Epidermal melanocyte (primary cell): ENCODE measurements around the gene KIFAP3.
A peak's percentile ranks its signal among the peaks of the same experiment; 100 is the strongest.
"Not testable (repeated sequence)": the region's sequence is repeated elsewhere in the genome, so short reads cannot be mapped to it uniquely, and the experiment has no call there.

ENCODE experiments used
- DNase-seq: peaks from one replicate; pipeline ENCODE4 v3.0.0; 2011; ENCODE audit warnings: low spot score; ENCODE audit not compliant: insufficient read length

Gene KIFAP3

DNA sequence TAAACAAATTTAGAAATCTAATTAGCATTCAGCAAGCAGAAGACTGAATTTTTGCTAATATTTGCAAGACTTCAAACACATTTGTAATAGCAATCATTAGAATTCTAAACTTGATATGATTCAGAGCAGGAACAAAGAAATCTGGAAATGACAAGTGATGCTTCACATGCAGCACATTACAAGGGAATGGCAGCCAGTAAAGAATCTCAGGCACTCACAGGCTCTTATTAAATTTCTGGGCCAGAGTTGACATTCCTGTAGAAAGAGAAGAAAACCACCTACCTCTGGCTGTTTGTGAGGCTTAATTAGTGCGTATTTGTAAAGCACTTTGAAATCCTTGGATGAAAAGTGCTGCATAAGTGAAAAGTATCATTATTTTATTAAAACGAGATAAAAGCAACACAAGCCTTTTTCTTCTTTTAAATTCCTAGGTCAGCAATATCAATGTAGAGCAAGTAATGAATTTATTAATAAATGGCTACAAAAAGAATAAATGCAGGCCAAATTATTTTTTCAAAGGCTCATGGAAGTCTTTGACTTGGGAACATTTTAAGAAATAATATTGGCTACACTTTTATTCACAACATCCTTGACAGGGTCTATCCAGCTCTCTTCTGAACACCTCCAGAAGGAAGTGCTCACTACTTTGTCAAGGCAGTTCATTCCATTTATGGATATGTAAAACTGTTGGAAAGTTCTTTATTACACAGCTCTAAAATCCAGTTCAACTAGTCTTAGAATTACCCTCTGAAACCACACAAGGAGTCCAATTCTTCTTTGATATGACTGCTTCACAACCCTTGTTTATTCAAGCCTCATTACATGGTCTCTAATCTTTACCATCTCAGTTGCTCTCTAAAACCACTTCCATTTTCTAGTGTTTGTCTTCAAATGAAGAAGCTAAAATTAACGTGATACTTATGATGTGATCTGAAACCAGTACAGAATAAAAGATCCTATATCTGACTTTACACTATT is 148.7 kb downstream of the KIFAP3 start:
- DNase-seq = no peak

GRCh38 chr1:169924829-169925228 is 149.7 kb downstream of the KIFAP3 start:
- DNase-seq = no peak

GRCh38 chr1:169924063-169924462 is 150.4 kb downstream of the KIFAP3 start:
- no peak for DNase-seq

DNA sequence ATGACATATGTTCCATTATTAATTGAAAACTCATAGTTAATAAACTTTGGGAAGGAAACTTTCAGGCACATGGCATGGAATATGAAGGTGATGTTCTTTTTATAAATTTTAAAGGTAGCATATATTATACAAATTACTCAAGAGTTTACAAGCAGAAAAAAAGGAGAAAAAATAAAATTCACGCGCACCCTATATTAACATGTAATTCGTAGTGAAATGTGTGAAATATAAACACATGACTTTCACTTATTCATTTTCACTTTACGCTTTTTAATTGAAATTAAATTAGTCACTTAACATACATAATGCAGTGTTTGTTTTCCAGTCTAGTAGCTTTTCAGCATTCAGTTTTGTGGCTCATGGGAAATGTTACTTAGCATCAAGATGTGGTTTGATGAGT is 153.4 kb downstream of the KIFAP3 start:
- no peak for DNase-seq

DNA sequence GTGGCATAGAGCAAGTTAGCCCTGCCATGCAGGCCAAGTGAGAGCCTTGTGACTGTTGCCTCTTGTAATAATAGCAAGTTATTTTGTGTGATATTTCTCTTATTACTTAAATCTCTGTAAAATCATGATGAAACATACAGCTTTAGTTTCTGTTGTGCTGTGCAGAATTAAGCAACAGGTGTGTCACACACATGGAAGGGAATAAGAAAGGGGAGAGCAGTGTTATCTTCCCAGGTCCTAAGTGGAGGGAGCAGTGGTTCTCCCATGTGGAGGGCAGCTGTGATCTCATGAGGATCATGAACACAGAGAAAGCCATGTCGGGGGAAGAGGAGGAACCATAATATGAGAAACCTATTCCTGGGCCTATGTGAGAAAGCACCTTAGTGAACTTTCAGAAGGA is 155.6 kb downstream of the KIFAP3 start:
- no peak for DNase-seq

DNA sequence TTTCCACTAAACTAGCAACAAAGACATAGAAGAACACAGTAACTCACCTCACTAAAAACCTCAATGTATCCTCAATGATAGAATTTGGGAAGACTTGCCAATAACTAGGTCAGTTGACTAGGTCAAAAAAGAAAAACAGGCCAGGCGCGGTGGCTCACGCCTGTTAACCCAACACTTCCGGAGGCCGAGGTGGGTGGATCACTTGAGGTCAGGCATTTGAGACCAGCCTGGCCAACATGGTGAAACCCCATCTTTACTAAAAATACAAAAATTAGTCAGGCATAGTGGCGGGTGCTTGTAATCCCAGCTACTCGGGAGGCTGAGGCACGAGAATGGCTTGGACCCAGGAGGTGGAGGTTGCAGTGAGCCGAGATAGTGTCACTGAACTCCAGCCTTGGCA is 156.3 kb downstream of the KIFAP3 start:
- not testable (repeated sequence) for DNase-seq

DNA sequence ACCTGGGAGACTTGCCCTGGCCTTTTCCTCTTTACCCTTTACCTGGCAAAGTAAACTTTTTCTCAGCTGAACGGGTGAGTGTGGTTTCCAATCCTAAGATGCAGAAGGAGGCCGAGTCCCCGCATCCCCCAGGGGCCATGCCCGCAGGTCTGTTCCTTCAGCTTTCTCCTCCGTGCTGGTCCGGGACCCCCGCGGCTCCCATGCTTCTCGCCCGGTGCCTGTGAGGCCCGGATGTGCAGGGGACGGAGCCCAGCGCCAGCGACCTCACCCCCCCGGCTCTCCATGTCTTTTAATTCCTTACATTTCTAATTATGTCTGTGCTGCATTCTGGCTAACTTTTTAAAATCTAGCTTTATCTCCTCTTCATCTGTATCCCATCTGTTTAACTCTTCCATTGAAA is 159.3 kb downstream of the KIFAP3 start:
- no peak for DNase-seq

DNA sequence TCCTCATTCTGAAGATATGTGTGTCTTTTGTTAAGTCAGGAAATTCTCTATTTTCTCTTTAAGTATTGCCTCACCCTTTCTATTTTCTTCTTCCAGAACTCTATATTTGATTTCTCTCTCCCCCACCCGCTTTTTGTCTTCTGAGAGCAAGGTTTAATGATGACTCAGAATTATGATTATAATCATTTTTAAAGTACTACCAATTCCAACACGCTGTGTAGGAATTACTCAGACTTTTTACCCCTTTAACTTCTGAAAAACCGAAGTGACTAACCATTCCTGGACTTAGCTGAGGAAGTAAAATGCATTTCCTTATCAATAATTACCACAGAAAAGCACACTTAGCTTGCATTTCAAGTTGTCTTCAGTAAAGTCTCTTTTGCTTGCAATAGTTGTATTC is 160.0 kb downstream of the KIFAP3 start:
- no peak for DNase-seq

DNA sequence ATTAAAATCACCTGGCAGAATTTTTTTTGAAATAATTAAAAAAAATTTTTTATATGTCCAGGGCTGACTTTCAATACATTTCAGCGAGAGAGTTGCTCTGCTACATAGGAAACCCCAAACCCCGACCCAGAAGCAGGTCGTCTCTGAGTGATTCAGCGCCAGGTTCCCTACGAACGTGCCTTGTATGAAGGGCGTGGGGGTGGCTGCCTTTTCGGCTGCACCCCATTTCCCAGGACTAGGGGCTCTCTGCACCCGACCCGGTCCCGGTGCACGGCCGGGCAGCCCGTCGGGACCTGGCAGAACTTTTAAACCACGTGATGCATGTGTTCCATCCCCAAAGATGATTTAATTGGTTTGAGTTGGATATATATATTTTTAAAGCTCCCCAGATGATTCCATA is 165.0 kb downstream of the KIFAP3 start:
- DNase-seq = no peak

DNA sequence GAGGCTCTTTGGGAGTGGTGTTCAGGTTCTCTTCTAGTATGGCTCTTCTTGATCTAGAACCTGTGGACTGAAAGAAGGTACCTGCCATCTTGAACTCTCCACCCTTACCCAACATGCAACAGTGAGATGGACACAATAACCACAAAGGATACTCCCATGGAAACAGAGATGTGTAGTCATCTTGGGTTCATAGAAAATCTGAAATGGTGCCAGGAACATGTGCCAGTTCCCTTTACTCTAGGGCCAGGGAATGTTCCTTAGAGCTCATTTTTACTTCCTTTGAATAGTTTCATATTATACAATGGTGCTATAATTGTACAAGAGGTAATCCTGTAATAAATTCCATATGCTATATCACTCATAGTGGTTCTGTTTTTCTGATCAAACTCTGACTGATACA is 167.6 kb downstream of the KIFAP3 start:
- no peak for DNase-seq

- no peak for DNase-seq
These were observed 169.7 kb downstream of the KIFAP3 start for GRCh38 chr1:169904834-169905233.

- DNase-seq = no peak
These were observed 171.7 kb downstream of the KIFAP3 start for GRCh38 chr1:169902751-169903150.

- no peak for DNase-seq
These were observed 173.4 kb downstream of the KIFAP3 start for GRCh38 chr1:169901115-169901514.

DNA sequence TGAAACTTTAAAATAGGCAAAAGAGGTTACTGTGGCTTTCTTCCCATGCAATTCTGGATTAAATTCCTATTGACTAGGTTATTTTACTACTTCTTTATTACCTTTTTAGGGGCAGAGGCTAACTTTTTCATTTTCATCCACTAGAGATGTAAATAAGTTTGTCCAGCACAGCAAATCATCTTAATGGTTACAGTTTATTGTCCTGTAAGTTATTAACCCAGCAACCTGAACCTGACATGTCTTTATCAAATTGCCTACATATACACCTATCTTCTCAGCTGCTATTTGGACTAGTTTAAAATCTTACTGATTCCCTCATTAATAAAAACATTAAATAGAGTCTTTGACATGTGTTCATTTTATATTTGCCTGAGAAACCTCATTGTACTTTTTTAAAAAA is 173.9 kb downstream of the KIFAP3 start:
- no peak for DNase-seq

- DNase-seq = no peak
These were observed 174.8 kb downstream of the KIFAP3 start for GRCh38 chr1:169899519-169900217.

GRCh38 chr1:169896013-169896412 is 178.5 kb downstream of the KIFAP3 start:
- DNase-seq = no peak

GRCh38 chr1:169894424-169895145 is 179.9 kb downstream of the KIFAP3 start:
- no peak for DNase-seq

DNA sequence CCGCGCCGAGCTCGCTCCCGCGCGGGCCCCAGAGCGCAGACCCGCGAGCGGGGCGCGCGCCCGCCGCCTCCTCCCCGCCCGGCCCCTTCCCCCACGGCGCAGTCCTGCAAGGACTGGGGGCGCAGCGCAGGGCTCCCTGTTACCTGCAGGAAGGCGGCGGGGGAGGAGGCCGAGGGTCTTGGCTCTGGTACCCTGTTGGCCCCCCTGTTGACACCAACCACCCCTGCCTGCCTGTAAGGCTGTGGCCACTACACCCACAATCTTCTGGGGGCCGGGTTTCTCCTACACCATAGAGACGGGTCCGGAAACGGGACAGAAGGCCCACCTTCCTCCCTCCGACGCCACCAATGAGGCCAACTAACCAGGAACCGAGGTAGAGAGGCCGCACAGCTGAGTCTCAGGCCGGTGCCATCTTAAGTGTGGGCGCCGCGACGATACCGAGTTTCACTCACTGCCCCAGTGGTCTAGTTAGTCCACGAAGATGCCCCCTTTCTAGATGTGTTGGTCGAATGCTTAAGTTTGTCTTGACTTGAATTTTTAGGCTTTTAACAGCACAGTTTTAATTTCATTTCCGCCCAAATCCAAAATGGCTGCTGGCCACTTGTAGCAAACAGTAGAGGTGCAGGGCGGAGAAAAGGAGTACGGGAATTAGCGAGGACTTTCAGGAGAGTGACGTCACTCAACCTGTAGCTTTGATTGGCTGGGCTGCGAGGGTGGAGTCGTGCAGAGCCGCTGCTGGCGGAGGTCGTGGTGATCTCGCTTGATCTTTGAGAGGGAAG is 180.7 kb downstream of the KIFAP3 start, which contains the start of gene SCYL3:
Gene SCYL3, minus strand, starts transcription at position 252 of the 779 bp plus-strand sequence. CDS start 5,056 bp downstream, outside the sequence.
- peak; percentile 99 for DNase-seq

DNA sequence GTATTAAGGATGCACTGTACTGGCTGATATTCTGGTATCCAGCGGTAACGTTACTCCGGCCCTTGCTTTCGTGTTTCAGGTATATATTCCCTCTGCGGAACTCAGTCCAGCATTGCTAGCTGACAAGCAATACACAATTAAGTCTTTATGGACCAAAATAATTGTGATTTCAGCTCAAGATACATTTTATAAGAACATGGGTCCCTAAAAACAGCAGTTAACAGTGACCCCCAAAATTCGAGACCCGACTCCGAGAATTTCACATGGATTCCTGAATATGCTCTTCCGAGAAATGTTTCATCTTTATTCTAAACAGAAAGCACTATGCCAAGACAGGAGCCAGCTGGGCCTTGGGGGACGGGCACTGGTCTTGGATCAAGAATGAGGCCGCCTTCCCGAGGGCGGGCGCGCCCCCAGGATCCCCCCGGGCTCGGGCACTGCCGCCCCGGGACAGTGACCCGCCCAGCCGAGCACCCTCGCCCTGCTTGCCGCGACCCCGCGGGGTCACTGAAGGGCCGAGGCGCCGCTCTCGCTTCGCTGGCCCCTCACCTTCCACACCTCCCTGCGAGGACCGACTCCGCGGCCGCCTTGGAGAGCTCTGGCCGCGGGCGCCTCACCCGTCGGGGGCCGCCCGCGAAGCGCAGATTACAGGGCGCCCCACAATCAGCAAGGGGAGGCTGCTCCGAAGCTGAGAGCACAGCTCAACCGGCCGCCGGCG is 181.4 kb downstream of the KIFAP3 start:
- no peak for DNase-seq

DNA sequence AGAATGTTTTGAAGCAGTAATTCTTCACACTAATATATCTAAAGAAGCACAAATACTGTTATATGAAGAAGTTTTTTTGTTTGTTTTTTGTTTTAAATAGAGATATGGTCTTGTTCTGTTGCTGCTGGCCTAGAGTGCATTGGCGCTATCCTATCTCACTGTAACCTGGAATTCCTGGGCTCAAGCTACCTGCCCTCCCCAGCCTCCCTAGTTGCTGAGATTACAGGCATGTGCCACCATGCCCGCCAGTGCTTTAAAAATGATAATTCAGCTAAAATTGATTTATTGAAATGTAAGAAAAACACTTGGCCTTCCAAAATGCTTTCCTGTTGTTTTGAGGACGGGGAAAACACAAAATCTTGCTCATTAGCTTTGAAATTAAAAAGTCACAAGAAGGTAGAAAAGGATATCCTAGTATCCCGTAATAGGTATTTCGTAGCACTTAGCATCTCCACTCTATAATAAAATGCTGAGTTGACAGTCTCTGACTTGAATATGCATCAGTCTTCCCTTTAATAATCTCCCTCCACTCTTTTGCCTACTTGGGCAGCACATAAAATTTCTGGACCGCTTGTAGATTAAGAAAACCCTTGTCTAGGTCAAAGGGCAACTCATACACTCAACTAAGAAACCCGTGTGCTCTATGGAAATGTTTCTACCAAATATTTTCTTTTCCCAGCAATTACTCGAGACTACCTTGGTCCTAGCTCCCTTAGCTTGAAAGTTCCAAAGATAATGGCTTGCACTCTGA is 182.1 kb downstream of the KIFAP3 start:
- DNase-seq = no peak
